HepG2 (cell line): Measurements from ENCODE around the gene GJB1.

ENCODE experiments used
- CHD2 ChIP-seq: IDR thresholded peaks from 2 replicates; pipeline ENCODE4 v1.6.1; 2011; ENCODE audit warnings: low read depth, low read length, improper control_type of control experiment
- CTCF ChIP-seq: sonication (generic); formaldehyde crosslinking; IDR thresholded peaks from 2 replicates; pipeline ENCODE4 v1.5.0; 2020; ENCODE audit warnings: mild to moderate bottlenecking, missing genetic modification reagents, moderate library complexity
- GLI4 ChIP-seq: sonication (generic); formaldehyde crosslinking; IDR thresholded peaks from 2 replicates; pipeline ENCODE4 v1.5.1; 2020; ENCODE audit warnings: missing genetic modification reagents, mild to moderate bottlenecking, moderate library complexity, borderline replicate concordance
- GZF1 ChIP-seq: sonication (generic); formaldehyde crosslinking; IDR thresholded peaks from 2 replicates; pipeline ENCODE4 v1.5.1; 2020; ENCODE audit warnings: mild to moderate bottlenecking, missing genetic modification reagents
- HNRNPL ChIP-seq: fragments of 200-400 bp; formaldehyde crosslinking; IDR thresholded peaks from 2 replicates; pipeline ENCODE4 v1.6.1; 2017; ENCODE audit warnings: mild to moderate bottlenecking, low read depth, low read length
- MAX ChIP-seq: IDR thresholded peaks from 2 replicates; pipeline ENCODE4 v1.6.1; 2012; ENCODE audit warnings: inconsistent platforms
- MXI1 ChIP-seq: IDR thresholded peaks from 3 replicates; pipeline ENCODE4 v1.6.1; 2012; ENCODE audit warnings: low read depth, low read length, inconsistent platforms, borderline replicate concordance
- NPAS2 ChIP-seq: sonication (generic); formaldehyde crosslinking; IDR thresholded peaks from 2 replicates; pipeline ENCODE4 v1.8.0; 2022; ENCODE audit warnings: mild to moderate bottlenecking, missing genetic modification reagents, borderline replicate concordance
- PAF1 ChIP-seq: IDR thresholded peaks from 2 replicates; pipeline ENCODE4 v1.6.1; 2016; ENCODE audit warnings: missing genetic modification reagents, missing compliant biosample characterization
- PBX3 ChIP-seq: sonication (generic); formaldehyde crosslinking; IDR thresholded peaks from 2 replicates; pipeline ENCODE4 v1.8.1; 2023; ENCODE audit warnings: missing genetic modification reagents, inconsistent platforms, borderline replicate concordance
- POLR2A ChIP-seq, 2 experiments: IDR thresholded peaks; 2 replicates each; pipeline ENCODE4 v1.6.1; 2011; ENCODE audit warnings: low read depth in 2 of 2, low read length in 2 of 2, mild to moderate bottlenecking in 1 of 2, moderate library complexity in 1 of 2; ENCODE audit not compliant: insufficient read depth in 1 of 2
- SMAD1 ChIP-seq: sonication (generic); formaldehyde crosslinking; IDR thresholded peaks from 2 replicates; pipeline ENCODE4 v1.4.0; 2020; ENCODE audit warnings: missing genetic modification reagents, low read depth, mild to moderate bottlenecking, borderline replicate concordance
- ZNF274 ChIP-seq: sonication (generic); formaldehyde crosslinking; IDR thresholded peaks from 2 replicates; pipeline ENCODE4 v1.5.1; 2020; ENCODE audit warnings: mild to moderate bottlenecking, missing genetic modification reagents
- ZNF646 ChIP-seq: sonication (generic); formaldehyde crosslinking; IDR thresholded peaks from 2 replicates; pipeline ENCODE4 v1.9.0; 2021; ENCODE audit warnings: mild to moderate bottlenecking, missing genetic modification reagents

- TF ChIP-seq ZNF274 = no peak
- no peak for TF ChIP-seq PAF1 (CRISPR knock-in tag)
- TF ChIP-seq GLI4 (CRISPR knock-in tag) = no peak
- no peak for TF ChIP-seq GZF1 (CRISPR knock-in tag)
- no peak for TF ChIP-seq CTCF (CRISPR knock-in tag)
- no peak for TF ChIP-seq NPAS2 (CRISPR knock-in tag)
- TF ChIP-seq PBX3 (CRISPR knock-in tag) = no peak
- no peak for TF ChIP-seq ZNF646 (CRISPR knock-in tag)
- TF ChIP-seq HNRNPL = no peak
- TF ChIP-seq CHD2 = no peak
- no peak for TF ChIP-seq MAX
- TF ChIP-seq POLR2A (IDR thresholded peaks at IDR 0.05; ENCODE audit: insufficient read depth in 1 of 2, low read depth in 2 of 2, low read length in 2 of 2) = no peak
- no peak for TF ChIP-seq MXI1
- no peak for TF ChIP-seq SMAD1
Observed at GRCh38 chrX:71252221-71252620, 29.2 kb downstream of the GJB1 start.
